ENCODE results near the gene CACNG6.

CACNG6 gene

DNA sequence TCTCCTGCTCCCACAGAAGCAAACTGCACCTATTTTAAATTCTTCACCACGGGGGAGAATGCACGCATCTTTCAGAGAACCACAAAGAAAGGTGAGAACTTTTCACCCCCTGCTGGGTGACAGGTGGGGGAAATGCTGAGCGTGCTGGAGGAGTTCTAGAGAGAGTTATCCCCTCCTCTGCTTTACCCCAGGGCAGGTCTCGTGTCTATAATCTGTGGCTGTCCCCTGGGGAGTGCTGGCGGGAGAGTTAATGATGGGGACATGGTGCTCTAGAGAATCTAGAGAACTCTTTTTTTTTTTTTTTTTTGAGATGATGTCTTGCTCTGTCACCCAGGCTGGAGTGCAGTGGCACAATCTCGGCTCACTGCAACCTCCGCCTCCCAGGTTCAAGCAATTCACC is 6.8 kb downstream of the CACNG6 start:
- no peak for DNase-seq (ENCODE audit: extremely low spot score)
- ChIA-PET POLR2A (no interaction called here), CTCF (no interaction called here)
- no peak for TF ChIP-seq CTCF (IDR thresholded peaks at IDR 0.05; ENCODE audit: control extremely low read depth, extremely low read depth, low read depth, missing control alignments)

- no peak for DNase-seq (ENCODE audit: extremely low spot score)
- TF ChIP-seq CTCF (IDR thresholded peaks at IDR 0.05; ENCODE audit: control extremely low read depth, extremely low read depth, low read depth, missing control alignments): no peak
- ChIA-PET CTCF (no interaction called here), POLR2A (no interaction called here)
These were observed 8.3 kb downstream of the CACNG6 start for GRCh38 chr19:53999694-54000093.

GRCh38 chr19:54001496-54001895 is 10.1 kb downstream of the CACNG6 start:
- POLR2A ChIA-PET: no interaction called here
- CTCF ChIA-PET: no interaction called here

DNA sequence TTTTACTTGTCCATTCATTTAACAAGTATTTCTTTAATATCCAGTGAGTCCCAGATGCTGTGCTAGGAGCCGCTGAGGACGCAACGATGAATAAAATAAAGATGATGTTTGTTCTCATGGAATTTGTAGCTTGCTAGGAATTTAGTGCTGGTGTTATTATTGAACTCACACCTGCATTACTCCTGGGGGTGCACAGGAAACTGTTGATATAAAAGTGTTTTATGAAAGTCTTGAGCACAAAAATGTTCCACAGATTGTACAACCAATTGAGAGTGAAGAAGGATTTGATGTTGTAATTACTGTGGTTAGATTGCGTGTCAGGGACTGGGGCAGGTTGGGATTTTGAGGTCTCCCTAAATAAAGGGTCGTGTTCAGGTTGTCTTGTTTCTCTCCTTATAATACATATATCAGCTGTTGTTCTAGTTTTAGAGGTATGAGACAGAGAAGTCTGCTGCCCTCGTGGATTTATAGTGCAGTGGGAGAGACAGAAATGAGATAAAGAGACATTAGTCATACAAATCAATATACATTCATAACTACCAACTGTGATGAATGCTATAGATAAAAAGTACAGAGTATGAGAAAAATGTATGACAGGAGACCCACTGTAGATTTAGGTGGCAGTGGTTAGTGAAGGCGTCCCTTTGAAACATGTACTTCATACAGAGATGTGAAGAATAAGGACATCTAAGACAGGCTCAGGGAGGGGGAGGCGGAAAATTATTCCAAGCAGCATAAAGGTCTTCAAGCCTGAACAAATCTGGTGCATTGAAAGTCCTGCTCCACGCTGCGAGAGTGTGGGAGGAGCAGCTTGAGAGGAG is 11.3 kb downstream of the CACNG6 start:
- no peak for DNase-seq (ENCODE audit: extremely low spot score)
- POLR2A ChIA-PET: no interaction called here
- TF ChIP-seq CTCF (IDR thresholded peaks at IDR 0.05; ENCODE audit: control extremely low read depth, extremely low read depth, low read depth, missing control alignments): no peak
- CTCF ChIA-PET: no interaction called here

More at GRCh38 chr19:54001496-54001895, 10.1 kb downstream of the CACNG6 start:
- no peak for DNase-seq (ENCODE audit: extremely low spot score)
- no peak for TF ChIP-seq CTCF (IDR thresholded peaks at IDR 0.05; ENCODE audit: control extremely low read depth, extremely low read depth, low read depth, missing control alignments)

DNA sequence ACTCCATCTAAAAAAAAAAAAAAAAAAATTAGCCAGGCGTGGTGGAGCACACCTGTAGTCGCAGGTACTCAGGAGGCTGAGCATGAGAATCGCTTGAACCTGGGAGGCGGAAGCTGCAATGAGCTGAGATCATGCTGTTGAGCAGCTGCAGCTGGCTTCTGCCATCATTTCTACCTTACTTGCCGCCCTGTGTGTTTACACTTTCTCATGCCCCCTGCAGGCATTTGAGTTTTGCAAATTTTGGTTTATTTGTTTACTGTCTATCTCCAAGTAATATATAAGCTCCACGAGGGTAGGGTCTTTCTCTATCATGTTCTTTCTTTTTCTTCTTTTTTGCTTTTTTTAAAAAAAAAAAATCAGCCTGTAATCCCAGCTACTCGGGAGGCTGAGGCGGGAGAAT is 18.0 kb downstream of the CACNG6 start:
- DNase-seq (ENCODE audit: extremely low spot score): no peak
- CTCF ChIA-PET: no interaction called here
- POLR2A ChIA-PET: no interaction called here
- no peak for TF ChIP-seq CTCF (IDR thresholded peaks at IDR 0.05; ENCODE audit: control extremely low read depth, extremely low read depth, low read depth, missing control alignments)

GRCh38 chr19:54010474-54010873 is 19.0 kb downstream of the CACNG6 start:
- TF ChIP-seq CTCF (IDR thresholded peaks at IDR 0.05; ENCODE audit: control extremely low read depth, extremely low read depth, low read depth, missing control alignments): no peak
- ChIA-PET POLR2A (no interaction called here), CTCF (interaction anchor here (1.5 kb wide), 1 partner anchor 14 kb away, joined by 5 read pairs; no protein-coding TSS in a partner anchor)
- DNase-seq (ENCODE audit: extremely low spot score): no peak

All from GM10248 (cell line).